Activated CD4-positive, alpha-beta T cell treated with anti-CD3 and anti-CD28 coated beads for 4 hours (primary cell): Measurements from ENCODE around the gene DNAH14.
"Not testable (repeated sequence)": the region's sequence is repeated elsewhere in the genome, so short reads cannot be mapped to it uniquely, and the experiment has no call there.

Source experiments
- DNase-seq, 2 donors: peaks; one replicate each; pipeline ENCODE4 v3.0.0-alpha.2; 2020

DNAH14 gene

DNA sequence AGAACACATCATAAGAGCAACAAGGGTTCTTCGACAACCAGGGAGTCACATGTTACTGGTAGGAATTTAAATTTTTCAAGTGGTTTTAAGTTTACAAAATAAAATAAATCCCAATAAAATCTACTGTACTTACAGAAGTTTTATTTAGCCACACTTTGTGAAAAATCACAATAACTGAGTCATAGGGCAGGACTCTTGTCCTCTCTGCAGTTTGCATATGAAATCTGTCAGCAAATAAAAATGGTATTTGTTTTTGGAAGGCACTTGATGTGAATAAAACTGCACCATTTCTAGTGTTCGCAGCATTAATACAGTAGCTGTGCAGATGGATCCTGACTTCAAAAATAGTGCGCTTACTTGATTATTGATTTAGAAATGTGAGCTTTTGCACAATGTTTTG, 348.0 kb downstream of the DNAH14 start:
- no peak for DNase-seq

DNA sequence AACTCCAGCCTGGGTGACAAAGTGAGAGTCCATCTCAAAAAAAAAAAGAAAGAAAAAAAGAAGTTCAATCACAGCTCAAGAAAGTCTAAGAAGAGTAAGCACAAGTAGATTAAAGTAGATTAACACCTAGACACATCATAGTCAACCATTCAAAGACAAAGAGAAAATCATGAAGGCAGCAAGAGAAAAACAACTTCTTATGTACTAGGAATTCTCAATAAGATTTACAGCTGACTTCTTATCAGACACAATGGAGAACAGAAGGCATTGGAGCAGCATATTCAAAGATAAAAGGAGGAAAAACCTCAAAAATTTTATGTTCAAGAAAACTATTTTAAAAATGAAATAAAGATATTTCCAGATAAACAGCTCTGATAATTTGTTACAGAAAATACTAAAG, 351.1 kb downstream of the DNAH14 start:
- DNase-seq: no peak

DNA sequence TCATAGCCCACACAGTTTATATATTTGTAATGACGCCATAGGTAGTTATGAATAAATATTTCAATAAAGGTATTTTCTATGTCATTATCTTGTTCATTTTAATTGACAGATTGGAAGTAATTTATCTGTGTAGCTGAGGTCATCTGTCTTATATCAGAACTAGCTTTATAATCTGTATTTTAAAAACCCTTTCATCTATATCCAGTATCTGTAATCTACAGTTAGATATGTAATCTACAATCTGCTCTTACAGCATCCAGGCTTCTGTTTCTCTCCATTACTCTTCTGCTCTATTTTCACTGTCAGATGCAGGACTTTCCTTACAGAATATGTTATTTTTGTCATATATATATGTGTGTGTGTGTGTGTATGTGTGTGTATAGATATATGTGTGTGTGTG, 360.8 kb downstream of the DNAH14 start:
- DNase-seq: no peak

DNA sequence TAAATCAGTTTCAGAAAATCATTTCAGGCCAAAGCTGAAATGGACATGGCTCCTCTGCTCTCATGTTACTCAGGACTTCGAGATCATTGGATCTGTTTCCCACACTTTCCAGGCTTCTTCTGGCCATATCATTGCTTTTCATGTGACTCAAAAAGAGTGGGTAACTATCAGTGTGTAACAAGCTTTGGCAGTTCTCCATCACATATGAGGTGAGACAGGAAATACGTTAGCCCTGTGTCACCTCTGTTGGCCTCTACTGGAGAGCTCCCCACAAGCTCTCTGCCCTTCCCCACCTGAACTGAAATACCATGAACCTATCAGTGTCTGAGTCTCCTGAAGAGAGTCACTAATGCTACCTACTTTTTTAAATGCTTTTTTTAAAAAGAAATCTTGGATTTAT, 370.1 kb downstream of the DNAH14 start:
- no peak for DNase-seq

DNA sequence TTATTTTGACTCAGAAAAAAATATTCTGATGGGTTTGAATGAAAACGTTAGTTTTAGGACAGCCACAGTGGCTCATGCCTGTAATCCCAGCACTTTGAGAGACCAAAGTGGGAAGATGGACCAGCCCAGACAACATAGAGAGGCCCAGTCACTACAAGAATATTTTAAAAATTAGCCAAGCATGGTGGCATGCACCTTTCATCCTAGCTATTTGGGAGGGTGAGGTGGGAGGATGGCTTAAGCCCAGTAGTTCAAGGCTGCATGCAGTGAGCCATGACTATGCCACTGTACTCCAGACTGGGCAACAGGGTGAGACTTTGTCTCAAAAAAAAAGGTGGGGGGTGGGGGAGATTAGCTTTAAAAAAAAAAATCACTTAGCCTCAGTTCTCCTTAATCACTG, 370.9 kb downstream of the DNAH14 start:
- no peak for DNase-seq

DNA sequence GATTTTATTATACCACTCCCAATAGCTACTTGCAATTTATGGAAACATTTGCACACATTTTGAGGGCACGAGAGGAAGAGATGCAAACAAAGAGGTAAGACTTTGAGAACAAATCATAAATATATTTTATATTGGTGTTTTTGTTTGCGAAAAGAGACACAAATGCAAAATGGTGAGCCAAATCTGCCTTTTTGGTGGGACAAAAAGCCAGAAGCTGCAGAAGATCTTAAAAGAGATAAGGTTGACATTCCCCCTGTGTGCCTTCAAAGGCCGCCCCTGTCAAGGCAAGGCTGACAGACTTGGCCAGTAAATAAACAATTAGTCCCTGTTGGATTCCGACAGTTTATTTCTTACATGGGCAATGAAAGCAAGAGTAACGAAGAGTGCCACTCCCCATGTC, 375.5 kb downstream of the DNAH14 start:
- no peak for DNase-seq

DNA sequence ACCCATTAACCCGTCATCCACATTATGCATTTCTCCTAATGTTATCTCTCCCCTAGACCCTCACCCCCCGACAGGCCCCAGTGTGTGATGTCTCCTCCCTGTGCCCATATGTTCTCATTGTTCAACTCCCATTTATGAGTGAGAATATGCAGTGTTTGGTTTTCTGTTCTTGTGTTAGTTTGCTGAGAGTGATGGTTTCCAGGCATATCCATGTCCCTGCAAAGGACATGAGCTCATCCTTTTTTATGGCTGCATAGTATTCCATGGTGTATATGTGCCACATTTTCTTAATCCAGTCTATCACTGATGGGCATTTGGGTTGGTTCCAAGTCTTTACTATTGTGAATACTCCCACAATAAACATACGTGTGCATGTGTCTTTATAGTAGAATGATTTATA, 381.1 kb downstream of the DNAH14 start:
- DNase-seq: not testable (repeated sequence)

DNA sequence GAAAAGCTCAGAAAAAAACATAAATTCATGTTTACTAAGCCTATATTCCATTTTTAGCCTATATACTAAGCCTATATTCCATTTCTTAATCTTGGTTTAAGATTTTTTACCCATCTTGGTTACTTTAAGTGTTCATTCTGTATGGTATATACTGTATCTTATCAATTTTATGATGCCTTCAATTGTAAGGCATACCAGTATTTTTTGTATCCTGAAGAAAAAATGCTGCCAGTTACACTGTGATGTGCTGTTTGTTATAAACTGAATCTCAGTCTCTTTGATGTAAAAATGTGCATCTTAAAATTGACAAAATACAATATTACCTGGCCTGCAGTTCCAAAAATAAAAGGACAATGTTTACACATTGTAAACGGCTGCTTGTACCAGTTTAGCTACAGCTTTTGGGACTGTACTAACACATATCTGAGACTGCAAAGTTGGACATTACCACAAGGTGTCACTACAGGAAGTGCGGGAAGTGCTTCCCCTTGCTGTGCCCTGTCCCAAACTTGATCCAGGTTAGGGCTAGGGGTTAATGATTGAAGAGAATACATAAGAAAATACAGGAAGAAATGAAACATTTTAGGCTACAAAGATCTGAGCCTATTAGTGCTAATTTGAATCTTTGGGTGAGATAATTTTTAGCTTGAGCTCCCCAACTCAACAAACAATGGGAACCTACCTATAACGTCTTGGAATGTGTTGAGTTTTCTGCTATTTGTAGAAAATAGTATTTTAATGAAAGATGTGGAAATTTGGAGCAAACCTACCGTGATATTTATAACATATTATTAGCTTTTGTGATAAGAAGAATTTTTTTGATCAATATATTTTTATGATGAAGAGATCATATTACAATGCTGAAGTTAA, 389.5 kb downstream of the DNAH14 start:
- DNase-seq: peak in 1 of 2 donors; percentile 7

DNA sequence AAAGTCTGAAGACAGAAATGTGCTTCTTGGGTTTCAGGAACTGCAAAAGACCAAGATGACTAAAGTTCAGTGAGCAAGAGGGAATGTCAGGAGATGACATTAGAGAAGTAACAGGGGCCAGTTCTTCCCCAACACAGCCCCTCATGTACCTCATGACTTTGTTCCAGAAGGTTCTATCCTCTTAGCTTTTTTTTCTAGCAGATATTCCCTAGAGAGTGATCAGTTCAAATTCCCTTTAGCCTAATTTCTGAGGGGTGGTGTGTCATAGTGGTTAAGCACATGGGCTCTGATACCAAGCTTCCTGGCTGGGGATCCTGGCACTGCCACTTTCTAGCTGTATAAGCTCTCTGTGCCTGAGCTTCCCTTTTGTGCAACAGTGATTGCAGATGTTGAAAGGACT, 390.4 kb downstream of the DNAH14 start:
- no peak for DNase-seq

DNA sequence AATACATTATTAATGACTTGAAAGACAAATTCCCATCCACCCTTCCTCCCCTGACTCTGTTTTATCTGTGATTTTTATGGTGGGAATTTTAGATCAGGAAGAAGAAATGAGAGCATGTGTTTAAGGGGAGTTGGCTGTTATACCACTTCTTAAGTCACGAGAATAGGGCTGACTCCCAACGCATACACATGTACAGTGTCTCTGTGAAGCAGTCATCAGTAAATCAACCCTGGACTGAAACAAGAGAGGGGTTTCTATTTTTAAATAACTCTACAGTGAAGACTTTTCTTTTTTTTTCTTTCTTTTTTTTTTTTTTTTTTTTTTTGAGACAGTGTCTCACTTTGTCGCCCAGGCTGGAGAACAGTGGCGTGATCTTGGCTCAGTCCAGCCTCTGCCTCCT, 392.3 kb downstream of the DNAH14 start:
- DNase-seq: no peak

DNA sequence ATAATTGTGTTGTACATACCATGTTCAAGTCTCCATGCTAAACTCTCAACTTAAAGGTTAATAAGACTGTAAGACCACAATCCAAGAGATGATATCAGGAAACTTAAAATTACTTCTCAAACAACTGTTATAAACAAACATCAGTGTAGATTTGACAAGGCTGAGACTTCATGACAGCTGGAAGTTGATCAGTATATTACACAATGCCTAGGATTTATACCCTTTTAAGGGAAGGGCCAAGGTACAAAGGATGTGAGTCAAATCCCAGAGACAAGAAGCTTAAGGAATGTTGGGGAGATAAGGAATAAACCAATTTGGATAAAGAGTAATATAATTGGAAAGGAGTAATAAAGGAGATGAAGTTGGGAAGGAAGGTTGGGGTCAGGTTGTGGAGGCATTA, 399.6 kb downstream of the DNAH14 start:
- DNase-seq: no peak

DNA sequence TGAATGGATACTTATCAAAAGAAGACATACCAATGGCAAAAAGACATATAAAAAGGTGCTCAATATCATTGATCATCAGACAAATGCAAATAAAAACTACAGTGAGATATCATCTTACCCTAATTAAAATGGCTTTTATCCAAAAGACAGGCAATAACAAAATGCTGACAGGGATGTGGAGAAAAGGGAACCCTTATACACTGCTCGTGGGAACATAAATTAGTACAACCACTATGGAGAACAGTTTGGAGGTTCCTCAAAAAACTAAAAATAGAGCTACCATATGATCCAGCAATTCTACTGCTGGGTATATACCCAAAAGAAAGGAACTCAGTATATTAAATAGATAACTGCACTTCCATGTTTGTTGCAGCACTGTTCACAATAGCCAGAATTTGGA, 400.5 kb downstream of the DNAH14 start:
- DNase-seq: not testable (repeated sequence)

DNA sequence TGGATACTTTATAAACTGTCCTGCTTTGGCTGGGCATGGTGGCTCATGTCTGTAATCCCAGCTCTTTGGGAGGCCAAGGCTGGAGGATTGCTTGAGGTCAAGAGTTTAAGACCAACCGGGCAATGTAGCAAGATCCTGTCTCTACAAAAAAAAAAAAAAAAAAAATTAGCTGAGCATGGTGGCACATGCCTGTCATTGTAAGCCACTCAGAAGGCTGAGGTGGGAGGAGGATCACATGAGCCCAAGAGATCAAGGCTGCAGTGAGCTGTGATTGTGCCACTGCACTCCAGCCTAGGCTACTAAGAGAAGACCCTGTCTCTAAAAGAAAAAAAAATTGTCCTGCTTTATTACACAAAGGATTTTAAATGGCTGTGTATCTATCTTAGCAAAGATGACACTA, 403.2 kb downstream of the DNAH14 start:
- no peak for DNase-seq

DNA sequence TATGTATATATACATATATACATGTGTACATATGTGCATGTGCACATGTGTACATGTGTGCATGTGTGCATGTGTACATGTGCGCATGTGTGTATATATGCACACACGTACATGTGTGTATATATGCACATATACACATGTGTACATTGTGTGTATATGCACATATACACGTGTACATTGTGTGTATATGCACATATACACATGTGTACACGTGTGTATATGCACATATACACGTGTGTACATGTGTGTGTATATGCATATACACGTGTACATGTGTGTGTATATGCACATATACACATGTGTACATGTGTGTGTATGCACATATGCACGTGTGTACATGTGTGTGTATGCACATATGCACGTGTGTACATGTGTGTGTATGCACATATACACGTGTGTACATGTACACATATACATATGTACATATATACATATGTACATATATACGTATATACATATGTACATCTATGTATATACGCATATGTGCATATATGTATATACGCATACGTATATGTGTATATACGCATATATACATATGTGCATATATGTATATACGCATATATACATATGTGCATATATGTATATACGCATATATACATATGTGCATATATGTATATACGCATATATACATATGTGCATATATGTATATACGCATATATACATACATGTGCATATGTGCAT, 405.8 kb downstream of the DNAH14 start:
- DNase-seq: not testable (repeated sequence)

DNA sequence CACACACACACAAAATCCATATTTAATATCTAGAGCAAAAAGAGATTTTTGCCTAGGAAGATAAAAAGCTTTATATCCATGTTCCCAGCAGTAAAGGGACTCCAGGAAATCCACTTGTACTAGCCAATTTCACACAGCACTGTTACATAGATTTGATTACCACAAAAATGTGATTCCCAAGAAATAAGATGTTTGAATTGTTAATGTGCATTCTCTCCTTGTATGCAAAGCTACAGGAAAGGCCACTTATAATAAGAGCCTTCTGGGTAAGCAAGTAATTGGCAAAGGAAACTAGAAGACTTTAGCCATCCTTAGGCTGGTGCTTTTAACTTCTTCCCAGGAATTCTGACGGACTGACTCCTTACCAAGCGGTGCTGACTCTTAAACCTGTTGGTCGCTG, 409.1 kb downstream of the DNAH14 start:
- DNase-seq: no peak

DNA sequence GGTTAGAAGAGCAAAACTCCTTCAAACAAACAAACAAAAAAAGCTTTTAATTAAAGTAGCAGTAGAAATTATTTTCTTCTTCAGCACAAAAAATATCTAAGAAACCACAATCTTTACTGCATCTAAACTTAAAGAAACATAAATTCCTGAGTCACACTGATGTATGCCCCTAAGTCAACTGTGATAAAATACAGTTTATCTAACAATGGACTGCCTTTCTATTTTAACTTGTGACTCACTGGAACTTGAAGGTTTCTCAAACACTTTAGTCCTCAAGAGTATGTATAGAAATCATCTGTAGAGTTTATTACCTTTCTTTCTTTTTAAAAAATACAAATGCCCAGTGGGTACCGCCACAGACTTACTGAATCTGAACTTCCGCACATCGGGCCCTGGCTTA, 412.2 kb downstream of the DNAH14 start:
- no peak for DNase-seq

DNA sequence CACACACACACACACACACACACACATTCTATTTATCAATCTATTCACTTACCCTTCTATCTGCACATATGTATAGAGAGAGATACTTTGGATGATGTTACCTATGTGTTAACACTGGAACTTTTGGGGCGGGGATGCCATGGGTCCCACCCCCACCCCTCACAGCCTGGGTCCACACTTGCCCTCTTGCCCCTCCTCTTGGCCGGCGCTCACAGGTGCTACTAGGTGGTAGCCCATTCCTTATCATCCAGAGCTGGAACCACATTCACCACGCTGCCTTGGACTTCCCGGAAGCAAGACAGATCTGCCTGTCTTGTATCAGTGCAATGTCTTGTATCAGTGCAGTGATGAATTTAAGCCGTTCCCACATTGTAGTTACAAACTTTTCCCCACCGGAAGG, 413.2 kb downstream of the DNAH14 start:
- DNase-seq: no peak

DNA sequence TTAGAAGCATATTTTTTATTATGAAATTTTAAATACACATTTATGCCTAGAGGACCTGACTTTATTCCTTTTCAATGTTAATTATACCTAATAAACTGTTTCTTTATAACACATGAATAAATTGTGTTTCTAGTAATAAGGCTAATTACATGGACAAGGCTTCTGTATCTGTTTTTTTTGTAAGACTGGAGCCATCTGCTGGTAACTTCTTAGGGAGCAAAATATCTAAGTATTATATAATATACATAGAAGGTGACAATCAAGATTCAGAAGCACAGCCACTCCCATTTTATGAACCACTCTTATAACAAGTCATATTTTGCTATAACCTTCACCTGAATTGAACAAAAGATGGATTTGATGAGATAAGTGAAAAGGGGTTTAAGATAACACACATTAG, 414.1 kb downstream of the DNAH14 start:
- DNase-seq: no peak

DNA sequence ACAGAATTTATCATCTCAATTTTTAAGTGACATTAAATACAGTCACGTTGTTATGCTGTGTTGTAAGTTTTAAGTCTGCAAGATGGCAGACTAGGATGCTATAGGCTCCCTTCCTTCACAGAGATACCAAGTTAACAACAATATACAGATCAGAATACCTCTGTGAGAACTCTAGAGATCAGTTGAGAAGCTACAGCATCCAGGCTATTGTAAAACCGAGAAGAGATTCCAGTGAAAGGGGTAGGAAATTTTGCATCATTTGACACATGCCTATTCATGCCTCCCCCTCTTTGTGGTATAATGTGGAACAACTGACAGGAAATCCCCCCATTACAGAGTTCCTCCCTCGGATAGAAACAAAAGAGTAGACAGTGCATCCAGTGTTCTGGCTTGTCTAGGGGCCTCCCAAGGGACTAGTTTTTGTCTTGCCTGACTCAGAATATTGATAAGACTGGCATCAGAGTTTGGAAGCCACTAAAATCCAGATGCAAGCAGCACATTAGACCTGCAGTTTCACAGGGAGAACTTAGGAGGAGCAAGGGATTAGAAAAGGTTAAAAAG, 417.7 kb downstream of the DNAH14 start:
- no peak for DNase-seq

DNA sequence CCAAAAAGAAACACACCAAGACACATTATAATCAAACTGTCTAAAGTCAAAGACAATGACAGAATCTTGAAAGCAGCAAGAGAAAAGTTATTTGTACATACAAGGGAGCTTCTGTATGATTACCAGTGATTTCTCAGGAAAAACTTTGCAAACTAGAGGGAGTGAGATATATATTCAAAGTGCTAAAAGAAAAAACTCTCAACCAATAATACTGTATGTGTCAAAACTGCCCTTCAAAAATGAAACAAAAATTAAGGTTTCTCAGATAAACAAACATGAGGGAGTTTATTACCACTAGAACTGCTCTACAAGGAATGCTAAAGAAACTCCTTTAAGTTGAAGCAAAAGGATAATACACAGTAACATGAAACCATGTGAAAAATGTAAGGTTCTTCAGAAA, 418.9 kb downstream of the DNAH14 start:
- DNase-seq: no peak

DNA sequence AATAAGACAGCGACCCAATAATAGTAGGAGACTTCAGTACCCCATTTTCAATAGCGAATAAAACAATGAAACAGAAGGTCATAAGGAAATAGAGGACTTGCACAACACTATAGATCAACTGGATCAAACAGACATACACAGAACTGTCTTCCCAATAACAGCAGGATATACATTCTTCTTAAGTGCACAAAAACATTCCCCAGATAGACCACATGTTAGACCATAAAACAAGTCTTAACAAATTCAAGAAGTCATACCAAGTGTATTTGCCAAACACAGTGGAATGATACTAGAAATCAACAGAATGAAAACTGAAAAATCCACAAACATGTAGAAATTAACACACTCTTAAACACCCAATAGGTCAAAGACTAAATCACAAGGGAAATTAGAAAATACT, 420.4 kb downstream of the DNAH14 start:
- no peak for DNase-seq

DNA sequence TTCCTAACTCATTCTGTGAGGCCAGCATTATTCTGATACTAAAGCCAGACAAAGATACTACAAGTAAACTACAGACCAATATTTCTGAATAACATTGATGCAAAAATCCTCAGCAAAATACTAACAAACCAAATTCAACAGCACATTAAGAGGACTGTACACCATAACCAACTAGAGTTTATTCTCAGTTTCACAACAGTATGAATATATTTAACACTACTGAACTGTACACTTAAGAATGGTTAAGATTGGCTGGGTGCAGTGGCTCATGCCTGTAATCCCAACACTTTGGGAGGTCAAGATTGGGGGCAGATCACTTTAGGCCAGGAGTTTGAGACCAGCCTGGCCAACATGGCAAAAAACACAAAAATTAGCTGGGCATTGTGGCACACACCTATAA, 421.4 kb downstream of the DNAH14 start:
- DNase-seq: no peak

DNA sequence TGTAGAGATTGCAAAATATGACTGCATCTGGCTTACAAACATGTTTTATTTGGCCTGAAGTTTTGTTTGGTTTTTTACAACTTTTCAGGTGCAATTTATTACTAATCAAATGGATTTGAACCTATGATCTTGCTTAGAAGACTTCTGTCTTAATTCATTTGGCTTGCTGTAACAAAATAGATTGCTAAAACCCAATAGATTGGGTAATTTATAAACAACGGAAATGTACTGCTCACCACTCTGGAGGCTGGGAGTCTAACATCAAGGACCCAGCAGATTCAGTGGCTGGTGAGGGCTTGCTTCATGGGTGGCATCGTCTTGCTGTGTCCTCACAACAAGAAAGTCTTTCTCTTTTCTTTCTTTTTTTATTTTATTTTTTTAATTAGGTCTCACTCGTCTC, 425.4 kb downstream of the DNAH14 start:
- DNase-seq: no peak

DNA sequence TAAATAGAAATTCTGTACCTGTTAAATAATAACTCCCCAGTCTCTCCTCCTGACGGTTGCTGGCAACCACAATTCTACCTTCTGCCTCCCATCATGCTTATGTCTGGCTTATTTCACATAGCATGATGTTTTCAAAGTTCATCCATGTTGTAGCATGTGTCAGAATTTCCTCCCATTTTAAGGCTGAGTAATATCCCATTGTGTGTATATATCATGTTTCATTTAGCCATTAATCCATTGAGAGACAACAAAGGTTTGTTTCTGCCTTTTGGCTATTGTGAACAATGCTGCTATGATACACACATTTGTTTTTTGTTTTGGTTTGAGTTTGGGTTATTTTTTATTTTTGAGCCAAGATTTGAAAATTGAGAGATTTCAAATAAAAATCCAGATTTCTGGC, 426.4 kb downstream of the DNAH14 start:
- no peak for DNase-seq
